Gastroesophageal sphincter (tissue), 2 donors: ENCODE data around the gene PTPRN2.

Experiments
- EP300 ChIP-seq: sonication (generic); formaldehyde crosslinking; IDR thresholded peaks from one replicate; pipeline ENCODE4 v1.6.1; 2017; ENCODE audit warnings: antibody characterized with exemption, mild to moderate bottlenecking
- POLR2AphosphoS5 ChIP-seq: sonication (generic); formaldehyde crosslinking; IDR thresholded peaks from one replicate; pipeline ENCODE4 v1.6.1; 2017; ENCODE audit warnings: antibody characterized with exemption

GRCh38 chr7:157828190-157828589 lies 759.4 kb downstream of the PTPRN2 start:
- TF ChIP-seq POLR2AphosphoS5 (no peak), EP300 (no peak)
